Mesodermal cell (in vitro differentiated cells): Measurements from ENCODE around the gene PRPF31. TPM values are rescaled to one million over a fixed set of nuclear protein-coding genes. Genes with fewer than 3 reads are reported as not detected.

Experiments used
- H3K27ac ChIP-seq: 2 replicates; pipeline ENCODE4 v1.7.0; 2013; ENCODE audit warnings: mild to moderate bottlenecking, low read depth, low read length, moderate library complexity; ENCODE audit not compliant: severe bottlenecking
- H3K36me3 ChIP-seq: 2 replicates; pipeline ENCODE4 v1.7.1; 2013; ENCODE audit warnings: mild to moderate bottlenecking, low read length, moderate library complexity; ENCODE audit not compliant: control insufficient read depth, insufficient read depth
- H3K4me1 ChIP-seq: one replicate; pipeline ENCODE4 v1.7.1; 2013; ENCODE audit warnings: mild to moderate bottlenecking, low read length; ENCODE audit not compliant: insufficient read depth, control insufficient read depth, poor library complexity, severe bottlenecking
- H3K4me3 ChIP-seq: 2 replicates; pipeline ENCODE4 v1.7.0; 2013; ENCODE audit warnings: low read length, control low read depth, mild to moderate bottlenecking; ENCODE audit not compliant: insufficient read depth, poor library complexity, severe bottlenecking; ENCODE audit errors: extremely low read depth
- H3K9me3 ChIP-seq: 2 replicates; pipeline ENCODE4 v1.7.1; 2013; ENCODE audit warnings: mild to moderate bottlenecking, low read length, moderate library complexity; ENCODE audit not compliant: control insufficient read depth
- WGBS, 2 experiments: methylation state at CpG; one replicate each; pipeline ENCODE4 v1.1.5; 2013; ENCODE audit warnings: missing lambda C conversion rate in 2 of 2; ENCODE audit not compliant: insufficient coverage in 2 of 2; 5-methylcytosine and 5-hydroxymethylcytosine counted together
- polyA plus RNA-seq, 2 experiments: library from polyadenylated mRNA; stranded (reverse); fragments of 50-300 nt; gene quantifications; one replicate each; pipeline ENCODE4 v1.2.3, GENCODE V29; 2013

Gene PRPF31, protein sequence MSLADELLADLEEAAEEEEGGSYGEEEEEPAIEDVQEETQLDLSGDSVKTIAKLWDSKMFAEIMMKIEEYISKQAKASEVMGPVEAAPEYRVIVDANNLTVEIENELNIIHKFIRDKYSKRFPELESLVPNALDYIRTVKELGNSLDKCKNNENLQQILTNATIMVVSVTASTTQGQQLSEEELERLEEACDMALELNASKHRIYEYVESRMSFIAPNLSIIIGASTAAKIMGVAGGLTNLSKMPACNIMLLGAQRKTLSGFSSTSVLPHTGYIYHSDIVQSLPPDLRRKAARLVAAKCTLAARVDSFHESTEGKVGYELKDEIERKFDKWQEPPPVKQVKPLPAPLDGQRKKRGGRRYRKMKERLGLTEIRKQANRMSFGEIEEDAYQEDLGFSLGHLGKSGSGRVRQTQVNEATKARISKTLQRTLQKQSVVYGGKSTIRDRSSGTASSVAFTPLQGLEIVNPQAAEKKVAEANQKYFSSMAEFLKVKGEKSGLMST
- 50.8 TPM for polyA plus RNA-seq (2013, experiment 1 of 2)
- 47.8 TPM for polyA plus RNA-seq (2013, experiment 2 of 2)

DNA sequence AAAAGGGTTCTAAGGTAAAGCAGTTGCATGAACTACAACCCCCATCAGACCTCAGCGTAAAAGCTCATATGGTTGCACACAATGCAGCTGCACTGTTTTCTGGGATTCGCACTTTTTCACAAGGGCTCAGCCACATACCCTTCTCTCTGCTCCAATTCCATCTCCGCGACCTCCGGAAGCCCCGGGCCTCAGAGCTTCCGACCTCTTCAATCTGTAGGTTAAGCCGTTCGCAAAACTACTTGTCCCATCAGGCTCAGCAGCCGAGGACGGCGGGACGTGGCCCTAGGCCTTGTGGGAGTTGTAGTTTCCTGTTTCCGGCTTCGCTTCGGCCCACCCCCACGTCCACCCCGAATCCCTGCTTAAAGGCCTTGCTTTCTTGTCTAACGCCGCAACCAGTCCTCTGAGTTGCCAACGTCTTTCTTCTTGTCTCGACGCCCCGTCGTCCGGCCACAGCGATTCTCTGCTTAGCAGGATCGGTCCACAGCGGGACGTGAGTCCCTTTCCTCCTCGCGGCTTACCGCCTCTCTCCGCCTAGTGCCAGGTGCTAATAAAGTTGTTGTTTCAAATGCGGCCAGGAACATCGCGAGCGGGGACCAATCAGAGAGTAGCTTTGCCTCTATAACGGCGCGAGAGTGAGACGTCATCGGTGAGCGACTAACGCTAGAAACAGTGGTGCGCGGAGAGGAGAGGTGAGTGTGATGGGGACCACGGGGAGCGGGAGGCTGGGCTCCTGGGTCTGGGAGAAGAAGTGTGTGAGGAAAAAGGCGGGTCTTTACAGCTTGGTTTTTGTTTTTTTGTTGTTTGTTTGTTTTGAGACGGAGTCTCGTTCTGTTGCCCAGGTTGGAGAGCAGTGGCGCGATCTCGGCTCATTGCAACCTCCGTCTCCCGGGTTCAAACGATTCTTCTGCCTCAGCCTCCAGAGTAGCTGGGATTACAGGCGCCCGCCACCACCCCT, at the start of gene PRPF31, which contains the start of gene TFPT:
TSS of gene PRPF31 (plus strand) at position 646 of the 955 bp plus-strand sequence. CDS start 2,525 bp downstream, outside the sequence.
TSS of gene TFPT (minus strand) at position 549 of the 955 bp plus-strand sequence. CDS start at position 161, 388 bp downstream.
- Histone ChIP-seq H3K4me1 (peaks cover 9% of the 10 kb centered on the region), H3K9me3 (no peaks in the 10 kb centered on the region), H3K4me3 (peak within 1 kb of the TSS; percentile 75), H3K27ac (peak within 1 kb of the TSS; percentile 81), H3K36me3 (peaks cover 58% of the 10 kb centered on the region)
- 0% methylated on average over 47 to 60 of the region's 60 CpGs for WGBS, 2 experiments

DNA sequence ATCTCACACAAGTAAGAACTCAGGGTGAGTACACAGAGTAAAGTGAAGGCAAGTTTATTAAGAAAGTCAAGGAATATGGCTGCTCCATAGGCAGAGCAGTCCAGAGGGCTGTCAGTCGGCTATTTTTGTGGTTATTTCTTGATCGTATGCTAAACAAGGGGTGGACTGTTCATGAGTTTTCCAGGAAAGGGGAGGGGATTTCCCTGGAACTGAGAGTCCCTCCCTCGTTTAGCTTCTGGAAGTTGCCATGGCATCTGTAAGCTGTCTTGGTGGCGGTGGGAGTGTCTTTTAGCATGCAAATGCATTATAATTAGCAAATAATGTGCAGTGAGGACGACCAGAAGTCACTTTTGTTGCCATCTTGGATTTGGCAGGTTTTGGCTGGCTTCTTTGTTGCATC, 46.1 kb upstream of the PRPF31 start:
- Histone ChIP-seq H3K36me3 (no peaks in the 10 kb centered on the region), H3K4me1 (no peaks in the 10 kb centered on the region), H3K9me3 (no peaks in the 10 kb centered on the region), H3K27ac (no peak overlapping the region), H3K4me3 (no peak overlapping the region)
- WGBS, 2 experiments: 87 to 91% methylated on average over 5 of the region's 5 CpGs

DNA sequence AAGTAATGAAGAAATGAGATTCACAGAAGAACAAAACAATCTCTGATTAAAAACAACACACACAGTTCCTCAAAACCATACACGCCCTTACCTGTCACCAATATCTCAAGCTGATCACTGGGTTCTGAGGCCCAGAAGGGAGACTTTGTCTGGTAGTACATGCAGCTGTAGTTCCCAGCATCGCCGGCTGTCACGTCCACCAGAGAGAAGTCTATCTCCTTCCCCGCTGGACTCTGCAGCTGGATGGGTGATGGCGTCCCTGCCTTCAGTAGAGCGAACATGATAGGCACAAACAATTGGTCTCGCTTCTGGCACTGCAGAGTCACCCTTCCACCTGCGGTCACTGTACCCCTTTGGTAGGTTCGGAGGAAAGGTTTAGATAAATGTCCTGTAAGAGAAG, 41.7 kb upstream of the PRPF31 start:
- no peaks in the 10 kb centered on the region for H3K4me1 ChIP-seq
- H3K4me3 ChIP-seq: no peak overlapping the region
- no peaks in the 10 kb centered on the region for H3K9me3 ChIP-seq
- H3K36me3 ChIP-seq: no peaks in the 10 kb centered on the region
- H3K27ac ChIP-seq: no peak overlapping the region
- WGBS, 2 experiments: 90 to 95% methylated on average over 9 to 10 of the region's 10 CpGs

DNA sequence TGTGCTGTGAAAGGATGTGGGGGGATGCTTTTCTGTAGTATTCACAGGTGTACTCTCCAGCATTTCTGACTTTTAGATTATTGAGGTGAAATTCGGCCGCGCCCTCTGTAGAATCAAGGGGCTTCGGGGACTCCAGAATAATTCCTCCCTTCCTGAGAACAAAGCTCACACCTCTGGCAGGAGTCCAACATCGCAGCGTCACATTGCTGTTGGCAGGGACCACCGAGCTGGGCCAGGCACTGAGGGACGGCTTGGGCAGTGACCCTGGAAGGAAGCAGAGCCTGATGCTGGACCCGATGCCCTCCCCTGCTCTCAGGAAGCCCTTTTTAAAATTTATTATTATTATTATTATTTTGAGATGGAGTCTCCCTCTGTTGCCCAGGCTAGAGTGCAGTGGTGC, 40.7 kb upstream of the PRPF31 start:
- H3K36me3 ChIP-seq: no peaks in the 10 kb centered on the region
- H3K4me3 ChIP-seq: no peak overlapping the region
- no peaks in the 10 kb centered on the region for H3K9me3 ChIP-seq
- WGBS, 2 experiments: 94% methylated on average over 5 to 8 of the region's 9 CpGs
- no peaks in the 10 kb centered on the region for H3K4me1 ChIP-seq
- H3K27ac ChIP-seq: no peak overlapping the region

DNA sequence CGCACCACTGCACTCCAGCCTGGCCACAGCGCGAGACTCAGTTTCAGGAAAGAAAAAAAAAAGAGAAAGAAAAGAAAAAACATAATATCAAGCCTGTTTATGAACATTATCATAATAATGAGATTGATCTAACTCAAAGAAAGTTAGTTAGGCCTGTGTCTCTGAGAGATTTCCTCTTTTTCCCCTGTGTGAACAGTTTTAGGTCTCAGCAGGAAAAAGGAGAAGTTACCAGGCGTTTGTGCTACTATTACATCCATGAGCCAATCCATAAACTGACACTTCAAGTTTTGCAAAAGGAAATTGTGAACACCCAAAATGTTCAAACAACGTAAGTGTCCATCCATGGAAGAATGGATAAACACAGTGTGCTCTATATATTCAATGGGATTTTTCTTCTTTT, 38.2 kb upstream of the PRPF31 start:
- Histone ChIP-seq H3K4me3 (no peak overlapping the region), H3K4me1 (no peaks in the 10 kb centered on the region), H3K9me3 (peaks cover 7% of the 10 kb centered on the region), H3K36me3 (no peaks in the 10 kb centered on the region), H3K27ac (no peak overlapping the region)
- 100% methylated on average over 1 of the region's 5 CpGs; no CpG with 5 or more reads in 1 of the 2 experiments for WGBS, 2 experiments

DNA sequence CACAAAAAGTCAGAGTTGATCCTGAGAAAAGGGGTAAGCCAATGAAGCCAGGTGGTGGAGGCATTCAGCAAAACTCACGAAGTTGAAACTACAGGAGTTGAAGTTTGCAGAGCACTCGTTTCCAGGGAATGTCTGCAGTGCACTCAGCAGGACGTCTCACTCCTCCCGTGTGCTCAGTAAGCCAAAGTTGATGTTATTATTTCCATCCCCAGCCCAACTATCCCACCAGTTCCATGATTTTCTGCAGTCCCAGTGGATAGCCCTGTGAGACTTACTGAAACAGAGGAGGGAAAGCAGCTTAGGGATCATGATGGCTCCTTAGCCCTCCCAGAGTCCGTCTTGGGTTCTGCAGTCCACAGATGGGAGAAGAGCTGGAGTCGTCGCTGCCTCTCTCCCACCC, 34.5 kb upstream of the PRPF31 start, which contains the start of gene TARM1:
TSS of gene TARM1 (minus strand) at position 334 of the 400 bp plus-strand sequence. CDS start at position 309, 25 bp downstream.
- 86 to 88% methylated on average over 7 of the region's 7 CpGs for WGBS, 2 experiments
- no peak within 1 kb of the TSS for H3K4me3 ChIP-seq
- no peak within 1 kb of the TSS for H3K27ac ChIP-seq
- H3K36me3 ChIP-seq: no peaks in the 10 kb centered on the region
- no peaks in the 10 kb centered on the region for H3K4me1 ChIP-seq
- H3K9me3 ChIP-seq: peaks cover 7% of the 10 kb centered on the region

DNA sequence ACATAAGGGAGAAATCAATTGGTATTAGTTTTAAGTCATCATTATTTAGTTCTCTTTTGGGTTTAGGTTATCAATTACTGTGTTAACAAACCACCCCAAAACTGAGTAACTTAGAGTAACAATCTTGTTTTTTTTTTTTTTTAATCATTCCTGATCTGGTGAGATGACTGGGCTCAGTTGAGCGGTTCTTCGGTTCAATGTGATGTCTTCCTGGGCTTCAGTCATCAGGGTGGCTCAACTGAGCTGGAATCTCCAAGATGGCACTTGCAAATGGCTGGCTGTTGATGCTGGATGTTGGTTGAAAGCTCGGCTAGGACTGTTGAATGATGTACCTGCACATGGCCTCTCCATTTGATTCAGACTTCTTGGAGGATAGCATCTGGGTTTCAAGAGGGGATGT, 31.1 kb upstream of the PRPF31 start:
- 97 to 100% methylated on average over 3 of the region's 3 CpGs for WGBS, 2 experiments
- no peaks in the 10 kb centered on the region for H3K36me3 ChIP-seq

DNA sequence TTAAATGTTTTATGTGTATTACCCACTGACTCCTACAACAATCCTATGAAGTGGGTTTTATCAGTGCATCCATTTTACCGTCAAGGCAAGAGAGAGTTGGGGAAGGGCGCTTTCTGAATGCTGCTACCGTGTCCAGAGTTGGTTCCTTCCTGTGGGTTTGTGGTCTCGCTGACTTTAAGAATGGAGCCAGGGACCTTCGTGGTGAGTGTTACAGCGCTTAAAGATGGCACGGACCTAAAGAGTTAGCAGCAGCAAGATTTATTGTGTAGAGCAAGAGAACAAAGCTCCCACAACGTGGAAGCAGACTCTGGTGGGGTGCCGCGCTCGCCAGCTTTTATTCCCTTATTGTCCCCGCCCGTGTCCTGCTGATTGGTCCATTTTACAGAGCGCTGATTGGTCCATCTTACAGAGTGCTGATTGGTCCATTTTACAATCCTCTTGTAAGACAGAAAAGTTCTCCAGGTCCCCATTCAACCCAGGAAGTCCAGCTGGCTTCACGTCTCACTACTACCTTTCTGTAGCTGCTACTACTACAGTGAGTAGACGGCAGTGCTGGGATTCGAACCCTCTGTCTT, 21.0 kb upstream of the PRPF31 start:
- Histone ChIP-seq H3K27ac (no peak overlapping the region), H3K36me3 (no peaks in the 10 kb centered on the region), H3K4me3 (no peak overlapping the region), H3K4me1 (peaks cover 4% of the 10 kb centered on the region), H3K9me3 (no peaks in the 10 kb centered on the region)
- 91 to 92% methylated on average over 17 of the region's 17 CpGs for WGBS, 2 experiments

More for the DNA sequence above, 31.1 kb upstream of the PRPF31 start:
- Histone ChIP-seq H3K4me1 (no peaks in the 10 kb centered on the region), H3K27ac (no peak overlapping the region), H3K4me3 (no peak overlapping the region), H3K9me3 (peaks cover 7% of the 10 kb centered on the region)

DNA sequence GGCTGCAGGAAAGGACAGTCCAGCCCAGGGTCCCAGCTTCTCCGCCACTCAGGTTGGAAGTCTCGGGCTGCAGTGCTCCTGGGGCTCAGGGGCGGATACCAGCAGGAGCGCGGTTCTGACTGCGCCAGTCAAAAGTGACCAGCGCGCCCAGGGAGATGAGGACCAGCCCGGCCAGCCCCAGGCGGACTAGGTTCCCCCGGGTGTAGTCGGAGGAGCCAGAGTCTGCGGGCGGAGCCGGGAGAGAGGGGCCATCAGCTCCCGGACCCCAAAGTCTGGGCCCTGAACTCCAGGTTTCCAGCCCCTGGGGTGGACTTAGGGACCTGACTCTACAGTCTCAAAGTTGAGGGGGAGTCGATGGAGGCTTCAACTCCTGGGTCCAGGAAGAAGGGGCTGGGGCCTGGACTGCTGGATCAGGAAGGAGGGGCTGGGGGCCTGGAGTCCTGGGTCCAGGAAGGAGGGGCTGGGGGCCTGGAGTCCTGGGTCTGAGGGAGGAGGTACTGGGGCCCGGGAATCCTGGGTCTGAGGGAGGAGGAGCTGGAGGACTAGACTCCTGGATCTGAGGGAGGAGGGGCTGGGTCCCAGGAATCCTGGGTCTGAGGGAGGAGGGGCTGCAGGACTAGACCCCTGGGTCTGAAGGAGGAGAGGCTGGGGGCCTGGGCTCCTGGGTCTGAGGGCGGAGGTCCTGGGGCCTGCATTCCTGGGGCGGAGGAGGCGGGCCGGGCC, 20.3 kb upstream of the PRPF31 start:
- peak overlapping the region; percentile 30 for H3K4me3 ChIP-seq
- peaks cover 4% of the 10 kb centered on the region for H3K4me1 ChIP-seq
- H3K9me3 ChIP-seq: no peaks in the 10 kb centered on the region
- 78 to 85% methylated on average over 18 to 22 of the region's 22 CpGs for WGBS, 2 experiments
- H3K27ac ChIP-seq: no peak overlapping the region
- H3K36me3 ChIP-seq: no peaks in the 10 kb centered on the region
